Endothelial cell (in vitro differentiated cells): ENCODE data around the gene LIPG. TPM values are rescaled to one million over a fixed set of nuclear protein-coding genes. Genes with fewer than 3 reads are reported as not detected.
"Not testable (repeated sequence)": the region's sequence is repeated elsewhere in the genome, so short reads cannot be mapped to it uniquely, and the experiment has no call there.

ENCODE experiments used
- DNase-seq: peaks from one replicate; pipeline ENCODE4 v3.0.0; 2021; ENCODE audit warnings: low spot score
- H3K27ac Mint-ChIP-seq: one replicate; pipeline ENCODE4 v1.8.0; 2021; ENCODE audit warnings: mixed read lengths, inconsistent platforms; ENCODE audit not compliant: unreplicated experiment
- H3K27me3 Mint-ChIP-seq: one replicate; pipeline ENCODE4 v1.8.0; 2021; ENCODE audit warnings: mild to moderate bottlenecking, moderate library complexity, mixed read lengths, inconsistent platforms; ENCODE audit not compliant: unreplicated experiment
- H3K36me3 Mint-ChIP-seq: one replicate; pipeline ENCODE4 v1.8.0; 2021; ENCODE audit warnings: mild to moderate bottlenecking, low read depth, mixed read lengths, inconsistent platforms; ENCODE audit not compliant: unreplicated experiment
- H3K4me1 Mint-ChIP-seq: one replicate; pipeline ENCODE4 v1.8.0; 2021; ENCODE audit warnings: mild to moderate bottlenecking, mixed read lengths, inconsistent platforms; ENCODE audit not compliant: unreplicated experiment
- H3K4me3 Mint-ChIP-seq: one replicate; pipeline ENCODE4 v1.8.0; 2021; ENCODE audit warnings: mild to moderate bottlenecking, mixed read lengths, inconsistent platforms; ENCODE audit not compliant: unreplicated experiment
- H3K9me3 Mint-ChIP-seq: one replicate; pipeline ENCODE4 v1.8.0; 2021; ENCODE audit warnings: mixed read lengths, inconsistent platforms; ENCODE audit not compliant: unreplicated experiment
- total RNA-seq: library from RNA; stranded (reverse); fragmentation: NEBNext Ultra II Directional; extraction: Animal tissue kit (Norgen Biotek cat#: 25700); gene quantifications from one replicate; pipeline ENCODE4 v1.2.1, GENCODE V29; 2021; ENCODE audit not compliant: unreplicated experiment
- TF ChIP-seq, protein P1 (sequence below): fragments of 200-600 bp; sonication (generic); IDR thresholded peaks from one replicate; pipeline ENCODE4 v1.5.0; 2021; ENCODE audit warnings: antibody characterized with exemption; ENCODE audit not compliant: unreplicated experiment

Gene LIPG
- total RNA-seq, 1 donor from 2014 or later: 19.6 TPM

DNA sequence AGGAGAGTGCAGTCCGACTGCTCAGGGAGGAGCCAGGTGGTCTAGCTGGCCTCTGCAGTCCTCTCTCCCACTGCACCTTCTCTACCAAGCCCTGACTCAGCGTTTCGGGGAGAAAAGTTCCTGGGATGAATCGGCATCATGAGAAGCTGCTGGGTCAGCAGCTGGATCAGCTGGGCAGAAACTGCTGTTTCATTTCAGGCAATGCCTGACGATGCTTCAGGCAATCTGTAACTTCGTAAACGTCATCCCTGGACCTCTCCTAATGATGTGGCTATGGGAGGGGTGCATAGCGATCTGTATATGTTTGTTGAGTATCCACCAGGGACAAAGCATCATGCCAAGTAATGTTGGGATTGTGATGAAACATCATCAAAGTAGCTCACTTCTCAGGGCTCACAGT lies 20.7 kb downstream of the LIPG start:
- Mint-ChIP-seq H3K4me3 (no peak overlapping the region), H3K36me3 (peaks cover 15% of the 10 kb centered on the region), H3K27me3 (peaks cover 4% of the 10 kb centered on the region), H3K9me3 (no peaks in the 10 kb centered on the region), H3K27ac (no peak overlapping the region), H3K4me1 (peaks cover 5% of the 10 kb centered on the region)
- TF ChIP-seq, protein P1, sequence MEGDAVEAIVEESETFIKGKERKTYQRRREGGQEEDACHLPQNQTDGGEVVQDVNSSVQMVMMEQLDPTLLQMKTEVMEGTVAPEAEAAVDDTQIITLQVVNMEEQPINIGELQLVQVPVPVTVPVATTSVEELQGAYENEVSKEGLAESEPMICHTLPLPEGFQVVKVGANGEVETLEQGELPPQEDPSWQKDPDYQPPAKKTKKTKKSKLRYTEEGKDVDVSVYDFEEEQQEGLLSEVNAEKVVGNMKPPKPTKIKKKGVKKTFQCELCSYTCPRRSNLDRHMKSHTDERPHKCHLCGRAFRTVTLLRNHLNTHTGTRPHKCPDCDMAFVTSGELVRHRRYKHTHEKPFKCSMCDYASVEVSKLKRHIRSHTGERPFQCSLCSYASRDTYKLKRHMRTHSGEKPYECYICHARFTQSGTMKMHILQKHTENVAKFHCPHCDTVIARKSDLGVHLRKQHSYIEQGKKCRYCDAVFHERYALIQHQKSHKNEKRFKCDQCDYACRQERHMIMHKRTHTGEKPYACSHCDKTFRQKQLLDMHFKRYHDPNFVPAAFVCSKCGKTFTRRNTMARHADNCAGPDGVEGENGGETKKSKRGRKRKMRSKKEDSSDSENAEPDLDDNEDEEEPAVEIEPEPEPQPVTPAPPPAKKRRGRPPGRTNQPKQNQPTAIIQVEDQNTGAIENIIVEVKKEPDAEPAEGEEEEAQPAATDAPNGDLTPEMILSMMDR: no peak
- no peak for DNase-seq

GRCh38 chr18:49584394-49584793 lies 22.5 kb downstream of the LIPG start:
- H3K4me1 Mint-ChIP-seq: peaks cover 5% of the 10 kb centered on the region
- H3K9me3 Mint-ChIP-seq: no peaks in the 10 kb centered on the region
- no peak overlapping the region for H3K4me3 Mint-ChIP-seq
- TF ChIP-seq, protein P1: no peak
- H3K27ac Mint-ChIP-seq: no peak overlapping the region
- peaks cover 27% of the 10 kb centered on the region for H3K36me3 Mint-ChIP-seq
- DNase-seq: no peak
- H3K27me3 Mint-ChIP-seq: peaks cover 4% of the 10 kb centered on the region

DNA sequence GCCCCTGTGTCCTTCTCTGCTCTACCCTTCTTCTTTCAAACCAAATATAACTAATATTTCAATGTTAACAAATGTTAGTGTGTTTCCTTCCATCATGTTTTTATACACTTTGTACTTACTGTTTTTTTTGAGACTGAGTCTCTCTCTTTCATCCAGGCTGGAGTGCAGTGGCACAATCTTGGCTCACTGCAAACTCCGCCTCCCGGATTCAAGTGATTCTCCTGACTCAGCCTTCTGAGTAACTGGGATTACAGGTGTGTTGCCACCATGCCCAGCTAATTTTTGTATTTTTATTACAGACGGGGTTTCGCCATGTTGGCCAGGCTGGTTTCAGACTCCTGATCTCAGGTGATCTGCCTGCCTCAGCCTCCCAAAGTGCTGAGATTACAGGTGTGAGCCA lies 23.1 kb downstream of the LIPG start:
- not testable (repeated sequence) for H3K4me3 Mint-ChIP-seq, H3K9me3 Mint-ChIP-seq, DNase-seq, H3K27ac Mint-ChIP-seq, H3K4me1 Mint-ChIP-seq, H3K27me3 Mint-ChIP-seq
- peaks cover 29% of the 10 kb centered on the region for H3K36me3 Mint-ChIP-seq

GRCh38 chr18:49585781-49586663 lies 24.2 kb downstream of the LIPG start:
- H3K9me3 Mint-ChIP-seq: no peaks in the 10 kb centered on the region
- peaks cover 5% of the 10 kb centered on the region for H3K4me1 Mint-ChIP-seq
- no peak overlapping the region for H3K27ac Mint-ChIP-seq
- H3K27me3 Mint-ChIP-seq: peaks cover 4% of the 10 kb centered on the region
- H3K4me3 Mint-ChIP-seq: no peak overlapping the region
- TF ChIP-seq, protein P1: no peak
- peaks cover 31% of the 10 kb centered on the region for H3K36me3 Mint-ChIP-seq
- DNase-seq: no peak

GRCh38 chr18:49588171-49588570 lies 26.3 kb downstream of the LIPG start:
- H3K4me3 Mint-ChIP-seq: no peak overlapping the region
- TF ChIP-seq, protein P1: no peak

More at GRCh38 chr18:49588171-49588570, 26.3 kb downstream of the LIPG start:
- H3K36me3 Mint-ChIP-seq: peaks cover 26% of the 10 kb centered on the region
- no peaks in the 10 kb centered on the region for H3K9me3 Mint-ChIP-seq
- H3K27me3 Mint-ChIP-seq: peaks cover 1% of the 10 kb centered on the region
- H3K27ac Mint-ChIP-seq: no peak overlapping the region
- DNase-seq: no peak
- H3K4me1 Mint-ChIP-seq: peaks cover 5% of the 10 kb centered on the region
